NCI-H446 treated with DMSO at 0.1 percent for 48 hours (cell line): ENCODE measurements around the gene TGFBR3L.
"Not testable (repeated sequence)": the region's sequence is repeated elsewhere in the genome, so short reads cannot be mapped to it uniquely, and the experiment has no call there.

ENCODE experiments used
- DNase-seq: peaks from one replicate; lab custom pipeline; 2025; lab: John Stamatoyannopoulos, UW

The TGFBR3L gene

DNA sequence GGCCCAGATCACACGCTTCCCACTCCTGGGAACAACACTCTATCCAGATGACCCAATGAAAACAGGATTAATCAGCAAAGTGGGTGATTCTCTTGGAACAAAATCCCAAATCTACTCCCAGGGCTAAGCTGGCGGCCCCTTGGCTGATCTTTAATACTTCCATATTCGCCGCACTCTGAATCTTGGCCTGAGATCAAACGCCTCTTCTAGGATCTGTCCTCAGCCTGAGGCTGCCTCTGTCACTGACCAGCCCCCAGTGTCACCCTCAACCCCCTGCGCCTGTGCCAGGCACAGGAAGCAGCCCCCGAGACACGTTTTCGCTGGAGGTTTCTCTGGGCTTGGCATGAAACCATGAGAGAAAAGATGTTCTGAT is 13.7 kb downstream of the TGFBR3L start:
- DNase-seq = no peak

DNA sequence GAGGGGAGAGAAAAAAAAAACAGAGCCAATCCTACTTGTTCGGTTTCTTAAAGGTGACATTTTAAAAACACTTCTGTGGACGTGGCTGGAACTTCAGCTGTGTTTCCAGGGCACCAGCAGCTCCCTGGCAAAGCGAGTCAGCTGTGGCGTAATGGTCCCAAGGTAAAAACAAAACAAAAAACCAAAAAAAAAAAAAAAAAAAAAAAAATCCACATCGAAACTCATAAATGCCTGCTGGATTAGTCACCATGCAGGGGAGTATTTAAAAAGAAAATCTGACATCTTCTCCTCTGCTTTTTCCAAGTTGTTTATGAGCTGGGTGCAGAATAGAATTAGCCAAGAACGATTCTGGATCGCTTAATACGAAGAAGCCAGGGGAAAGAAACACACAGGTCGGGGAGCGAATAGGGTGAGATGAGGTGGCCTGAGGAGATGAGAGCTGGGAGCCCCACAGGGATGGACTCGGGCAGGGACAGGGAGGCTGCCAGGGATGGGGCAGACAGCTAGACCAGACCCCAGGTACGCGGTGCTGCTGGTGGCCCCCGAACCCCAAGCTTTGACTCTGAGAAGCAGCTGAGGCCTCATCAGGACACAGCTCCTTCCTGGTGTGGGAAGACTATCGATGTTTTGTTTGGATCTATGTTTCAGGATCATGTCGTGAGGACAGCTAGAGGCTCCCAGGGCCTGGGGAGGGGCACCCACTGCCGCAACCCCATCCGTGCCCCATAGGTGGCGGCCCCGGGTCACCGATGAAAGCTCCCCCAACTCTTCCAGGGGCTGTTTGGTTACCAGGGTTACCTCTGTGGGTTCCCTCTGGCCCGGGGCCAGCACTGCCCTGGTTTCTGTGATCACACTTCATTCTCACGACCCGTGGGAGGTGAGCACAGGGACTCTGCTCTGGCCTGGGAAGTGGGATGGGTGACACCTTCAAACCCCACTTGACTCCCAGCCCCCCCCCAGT is 14.4 kb downstream of the TGFBR3L start:
- no peak for DNase-seq

- DNase-seq = not testable (repeated sequence)
Observed at GRCh38 chr19:7930030-7930429, 15.4 kb downstream of the TGFBR3L start.

GRCh38 chr19:7930765-7931164 is 16.1 kb downstream of the TGFBR3L start:
- DNase-seq = no peak

GRCh38 chr19:7931221-7932061 is 16.8 kb downstream of the TGFBR3L start:
- DNase-seq = no peak

- no peak for DNase-seq
Observed at GRCh38 chr19:7932276-7932929, 17.8 kb downstream of the TGFBR3L start.

GRCh38 chr19:7932930-7933300 is 18.3 kb downstream of the TGFBR3L start:
- no peak for DNase-seq

GRCh38 chr19:7933411-7933810 is 18.8 kb downstream of the TGFBR3L start:
- no peak for DNase-seq

DNA sequence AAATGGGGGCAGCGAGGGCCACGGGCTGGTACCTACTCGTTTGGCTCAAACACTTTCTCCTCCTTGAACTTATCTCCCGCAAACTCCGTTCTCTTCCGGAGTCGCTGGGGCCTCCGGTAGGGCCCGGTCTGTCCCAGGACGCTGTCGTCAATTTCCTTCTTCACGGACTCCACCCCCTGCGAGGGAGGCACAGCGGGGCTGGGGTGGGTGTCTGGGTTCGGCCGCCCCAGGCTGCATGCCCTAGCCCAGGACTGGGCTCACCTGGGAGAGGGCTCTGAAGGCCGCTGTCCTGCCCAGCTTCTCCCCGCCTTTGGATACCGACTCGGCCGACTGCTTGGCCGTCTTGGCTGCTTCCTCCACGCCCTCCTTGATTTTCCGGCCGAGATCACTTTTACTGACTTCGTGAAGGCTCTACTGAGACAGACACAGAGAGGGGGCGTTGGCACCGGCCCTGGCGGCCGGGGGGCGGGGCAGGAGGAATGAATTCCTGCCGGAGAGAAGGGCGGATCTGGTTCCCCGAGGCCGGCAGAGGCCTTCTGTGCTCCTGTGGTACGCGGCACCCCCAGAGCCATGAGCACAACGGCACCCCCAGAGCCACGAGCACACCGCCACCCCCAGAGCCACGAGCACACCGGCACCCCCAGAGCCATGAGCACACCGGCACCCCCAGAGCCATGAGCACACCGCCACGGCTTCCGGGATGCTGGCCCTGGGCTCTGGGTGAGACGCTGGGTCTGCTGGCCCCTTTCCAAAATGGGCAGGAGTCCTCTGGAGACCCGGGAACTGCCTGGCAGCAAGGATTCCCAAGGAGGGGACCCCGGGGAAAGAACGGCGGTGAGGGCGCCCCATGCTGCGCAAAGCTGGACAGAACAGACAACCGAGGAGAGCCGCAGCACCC is 19.4 kb downstream of the TGFBR3L start:
- DNase-seq = no peak

GRCh38 chr19:7934766-7935165 is 20.1 kb downstream of the TGFBR3L start:
- DNase-seq = no peak

DNA sequence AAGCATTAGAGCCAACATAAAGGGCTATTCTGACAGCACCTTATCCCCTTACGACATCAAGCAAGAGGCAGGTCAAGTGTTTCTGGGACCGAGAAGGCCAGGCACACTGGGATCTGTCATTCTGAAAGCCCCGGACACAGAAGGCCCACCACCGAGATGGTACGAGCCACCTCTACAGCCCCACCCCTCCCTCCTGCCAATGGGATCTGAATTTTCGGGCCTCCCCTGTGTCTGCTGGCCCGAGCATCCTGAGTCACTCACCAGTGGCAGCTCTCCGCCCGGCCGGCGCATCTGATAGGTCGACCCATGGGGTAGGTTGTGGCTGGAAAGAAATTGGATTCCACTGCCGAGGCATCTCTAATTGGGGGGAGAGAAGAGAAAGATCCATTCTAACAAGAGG is 26.2 kb downstream of the TGFBR3L start:
- DNase-seq = no peak

- DNase-seq = no peak
Observed at GRCh38 chr19:7941895-7942596, 27.4 kb downstream of the TGFBR3L start.

GRCh38 chr19:7942981-7943443 is 28.4 kb downstream of the TGFBR3L start:
- DNase-seq = no peak

DNA sequence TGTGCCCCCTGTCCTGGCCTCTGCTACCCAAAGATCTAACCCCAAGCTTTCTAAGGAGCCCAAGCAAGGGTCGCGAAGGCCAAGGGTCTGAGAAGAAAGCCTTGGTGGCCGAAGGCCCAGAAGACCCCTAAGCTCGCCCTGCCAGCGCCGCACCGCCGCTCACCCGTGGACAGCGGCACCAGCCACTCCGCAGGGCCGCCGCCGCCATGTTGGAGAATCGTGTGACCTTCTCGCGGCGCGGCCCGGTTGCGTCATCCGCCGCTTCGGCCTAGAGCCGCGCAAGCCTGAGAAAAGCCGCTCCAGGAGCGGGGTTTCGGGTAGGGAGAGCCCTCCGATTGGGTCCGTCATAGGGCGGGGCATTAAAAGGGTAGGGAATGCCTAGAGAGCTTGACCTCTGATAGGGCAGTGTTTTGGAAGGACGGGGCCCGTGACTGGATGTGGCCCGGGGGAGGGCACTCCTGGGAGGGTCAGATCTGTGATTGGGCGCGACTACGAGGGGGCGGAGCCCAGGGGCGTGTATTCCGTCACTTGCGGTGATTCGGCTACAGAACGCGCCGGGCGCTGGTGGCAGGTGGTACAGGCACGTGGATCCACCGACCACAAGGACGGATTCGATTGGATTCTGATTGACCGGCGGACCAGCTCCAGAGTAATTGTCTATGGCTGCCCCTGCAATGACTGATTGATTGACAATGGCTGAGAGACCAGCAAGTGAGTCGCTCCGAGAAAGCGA is 29.0 kb downstream of the TGFBR3L start, which contains the start of gene TIMM44:
Gene TIMM44, minus strand, starts transcription at position 223 of the 733 bp plus-strand sequence. Its CDS starts 15 bp downstream, at position 208.
- DNase-seq = peak; percentile 99

GRCh38 chr19:7944177-7944761 is 29.6 kb downstream of the TGFBR3L start:
- DNase-seq = peak; percentile 83

DNA sequence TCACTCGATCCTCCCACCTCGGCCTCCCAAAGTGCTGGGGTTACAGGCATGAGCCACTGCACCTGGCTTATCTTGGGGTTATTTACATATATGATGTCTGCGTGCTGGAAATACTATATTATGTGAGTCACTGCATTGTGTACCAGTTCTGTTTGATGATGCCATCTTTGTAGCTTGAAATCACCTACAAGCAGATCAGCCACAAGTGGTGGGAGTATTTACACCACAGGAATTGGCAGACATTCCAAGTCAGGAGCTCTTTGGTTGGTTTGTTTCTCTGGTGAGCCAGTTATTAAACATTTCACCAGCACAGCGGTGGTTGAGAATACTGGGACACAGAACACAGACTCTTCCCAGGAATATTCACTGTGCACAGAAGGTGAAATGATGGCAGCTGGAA is 33.3 kb downstream of the TGFBR3L start:
- no peak for DNase-seq

GRCh38 chr19:7953060-7953459 is 38.4 kb downstream of the TGFBR3L start:
- DNase-seq = no peak

DNA sequence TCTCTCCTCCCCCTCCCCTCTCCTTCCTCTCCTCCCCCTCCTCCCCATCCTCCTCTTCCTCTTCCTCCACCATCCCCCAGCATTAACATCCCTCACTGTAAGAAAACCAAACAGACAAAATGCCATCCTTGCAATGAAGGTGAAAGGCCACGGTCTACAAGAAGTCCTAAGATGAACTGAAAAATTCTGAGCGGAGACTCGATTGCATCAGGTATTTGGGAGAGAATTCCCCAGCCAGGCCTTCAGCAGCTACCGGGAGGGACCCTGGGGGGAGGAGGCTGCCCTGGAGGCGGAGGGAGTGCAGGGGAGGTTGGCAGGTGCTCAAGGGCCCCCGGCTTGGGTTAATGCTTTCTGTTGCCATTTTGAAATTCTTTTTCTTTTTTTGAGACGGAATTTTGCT is 38.9 kb downstream of the TGFBR3L start:
- DNase-seq = no peak

GRCh38 chr19:7955696-7956095 is 41.1 kb downstream of the TGFBR3L start:
- no peak for DNase-seq
